Astrocyte (in vitro differentiated cells and primary cell): ENCODE results near the gene ITIH2. TPM values are rescaled to one million over a fixed set of nuclear protein-coding genes. Genes with fewer than 3 reads are reported as not detected.

Source experiments
- DNase-seq: peaks from one replicate; pipeline ENCODE4 v3.0.0-alpha.2; 2010; ENCODE audit warnings: low read depth
- FAIRE-seq: peaks from 2 replicates; lab custom pipeline; 2011; peaks lifted over from hg19 to GRCh38; lab: Jason Lieb, UNC
- H2AFZ ChIP-seq: 2 replicates; pipeline ENCODE4 v1.6.0; 2012; ENCODE audit warnings: low read depth, low read length, inconsistent platforms
- H3K27ac ChIP-seq: 2 replicates; pipeline ENCODE4 v1.5.1; 2011; ENCODE audit warnings: low read depth, low read length, inconsistent platforms
- H3K27me3 ChIP-seq: 2 replicates; pipeline ENCODE4 v1.6.0; 2011; ENCODE audit warnings: low read length, inconsistent platforms; ENCODE audit not compliant: insufficient read depth
- H3K36me3 ChIP-seq: 2 replicates; pipeline ENCODE4 v1.5.1; 2011; ENCODE audit warnings: low read length, inconsistent platforms; ENCODE audit not compliant: insufficient read depth
- H3K4me1 ChIP-seq: 2 replicates; pipeline ENCODE4 v1.5.1; 2011; ENCODE audit warnings: low read length, inconsistent platforms; ENCODE audit not compliant: insufficient read depth
- H3K4me2 ChIP-seq: 2 replicates; pipeline ENCODE4 v1.6.0; 2012; ENCODE audit warnings: low read length, inconsistent platforms
- H3K4me3 ChIP-seq: 2 replicates; pipeline ENCODE4 v1.5.1; 2011; ENCODE audit warnings: low read depth, mild to moderate bottlenecking, low read length, inconsistent platforms; ENCODE audit not compliant: insufficient read depth
- H3K79me2 ChIP-seq: 2 replicates; pipeline ENCODE4 v1.6.0; 2012; ENCODE audit warnings: mild to moderate bottlenecking, low read length, inconsistent platforms; ENCODE audit not compliant: insufficient read depth
- H3K9ac ChIP-seq: 2 replicates; pipeline ENCODE4 v1.6.0; 2012; ENCODE audit warnings: mild to moderate bottlenecking, low read length, inconsistent platforms
- H3K9me3 ChIP-seq: 2 replicates; pipeline ENCODE4 v1.5.1; 2012; ENCODE audit warnings: low read depth, mild to moderate bottlenecking, low read length, inconsistent platforms; ENCODE audit not compliant: insufficient read depth
- H4K20me1 ChIP-seq: 2 replicates; pipeline ENCODE4 v1.6.0; 2012; ENCODE audit warnings: low read length, inconsistent platforms; ENCODE audit not compliant: insufficient read depth
- H3K27ac Mint-ChIP-seq: one replicate; pipeline ENCODE4 v1.8.0; 2021; ENCODE audit warnings: mild to moderate bottlenecking, mixed read lengths; ENCODE audit not compliant: unreplicated experiment
- H3K27me3 Mint-ChIP-seq: one replicate; pipeline ENCODE4 v1.8.0; 2021; ENCODE audit warnings: low read depth, mixed read lengths; ENCODE audit not compliant: unreplicated experiment
- H3K36me3 Mint-ChIP-seq: one replicate; pipeline ENCODE4 v1.8.0; 2021; ENCODE audit warnings: low read depth, mixed read lengths; ENCODE audit not compliant: unreplicated experiment
- H3K4me1 Mint-ChIP-seq: one replicate; pipeline ENCODE4 v1.8.0; 2021; ENCODE audit warnings: low read depth, mixed read lengths; ENCODE audit not compliant: unreplicated experiment
- H3K4me3 Mint-ChIP-seq: one replicate; pipeline ENCODE4 v1.8.0; 2021; ENCODE audit warnings: mild to moderate bottlenecking, moderate library complexity, mixed read lengths; ENCODE audit not compliant: unreplicated experiment
- H3K9me3 Mint-ChIP-seq: one replicate; pipeline ENCODE4 v1.8.0; 2021; ENCODE audit warnings: mild to moderate bottlenecking, mixed read lengths; ENCODE audit not compliant: unreplicated experiment
- CTCF ChIP-seq: IDR thresholded peaks from 2 replicates; pipeline ENCODE4 v1.5.1; 2011; ENCODE audit warnings: low read depth, mild to moderate bottlenecking, inconsistent platforms, low read length, moderate library complexity; ENCODE audit not compliant: insufficient read depth
- EZH2 ChIP-seq: IDR thresholded peaks from 2 replicates; pipeline ENCODE4 v1.6.1; 2012; ENCODE audit warnings: mild to moderate bottlenecking, low read length, inconsistent platforms; ENCODE audit not compliant: insufficient read depth
- total RNA-seq: library from RNA; stranded (reverse); gene quantifications from 2 replicates; pipeline ENCODE4 v1.2.1, GENCODE V29; 2021

The ITIH2 gene
- total RNA-seq, 1 donor from 2014 or later, result not detected

- H3K27me3 ChIP-seq, result no peaks in the 10 kb centered on the region
- peak overlapping the region; percentile 97 for H3K4me2 ChIP-seq
- H3K36me3 Mint-ChIP-seq, result peaks cover 2% of the 10 kb centered on the region
- H3K27ac Mint-ChIP-seq, result no peak overlapping the region
- H3K4me1 Mint-ChIP-seq, result peaks cover 21% of the 10 kb centered on the region
- no peak for DNase-seq
- H2AFZ ChIP-seq, result peak overlapping the region; percentile 99
- H3K9me3 ChIP-seq, result no peaks in the 10 kb centered on the region
- no peaks in the 10 kb centered on the region for H3K9me3 Mint-ChIP-seq
- peaks cover 29% of the 10 kb centered on the region for H3K4me1 ChIP-seq
- TF ChIP-seq EZH2 (no peak), CTCF (no peak)
- H3K9ac ChIP-seq, result peak overlapping the region; percentile 100
- no peaks in the 10 kb centered on the region for H3K36me3 ChIP-seq
- no peak overlapping the region for H3K4me3 Mint-ChIP-seq
- H3K27ac ChIP-seq, result peak overlapping the region; percentile 90
- H3K79me2 ChIP-seq, result peaks cover 100% of the 10 kb centered on the region
- FAIRE-seq, result no peak
- peaks cover 79% of the 10 kb centered on the region for H4K20me1 ChIP-seq
- no peaks in the 10 kb centered on the region for H3K27me3 Mint-ChIP-seq
- peak overlapping the region; percentile 100 for H3K4me3 ChIP-seq
These were observed 84.2 kb downstream of the ITIH2 start for GRCh38 chr10:7787150-7787856.

GRCh38 chr10:7787857-7788638 is 84.9 kb downstream of the ITIH2 start, which contains the start of the genes ATP5F1C and KIN:
Gene ATP5F1C, plus strand, starts transcription at chr10:7788177. Its CDS starts 31 bp downstream, at chr10:7788208.
Gene KIN, minus strand, starts transcription at chr10:7787993. Its CDS starts 60 bp downstream, at chr10:7787933.
- Mint-ChIP-seq H3K27ac (no peak within 1 kb of the TSS), H3K36me3 (peaks cover 2% of the 10 kb centered on the region), H3K27me3 (no peaks in the 10 kb centered on the region), H3K4me3 (no peak within 1 kb of the TSS), H3K9me3 (no peaks in the 10 kb centered on the region), H3K4me1 (peaks cover 28% of the 10 kb centered on the region)
- no peak for TF ChIP-seq EZH2
- TF ChIP-seq CTCF, result no peak
- peak within 1 kb of the TSS; percentile 99 for H2AFZ ChIP-seq
- H3K9ac ChIP-seq, result peak within 1 kb of the TSS; percentile 100
- peaks cover 82% of the 10 kb centered on the region for H4K20me1 ChIP-seq
- no peaks in the 10 kb centered on the region for H3K27me3 ChIP-seq
- FAIRE-seq (no peak), DNase-seq (peak; percentile 84)
- peak within 1 kb of the TSS; percentile 97 for H3K4me2 ChIP-seq
- no peaks in the 10 kb centered on the region for H3K9me3 ChIP-seq
- H3K36me3 ChIP-seq, result no peaks in the 10 kb centered on the region
- peaks cover 33% of the 10 kb centered on the region for H3K4me1 ChIP-seq
- peaks cover 100% of the 10 kb centered on the region for H3K79me2 ChIP-seq
- H3K27ac ChIP-seq, result peak within 1 kb of the TSS; percentile 90
- peak within 1 kb of the TSS; percentile 100 for H3K4me3 ChIP-seq
